NCI-H1105 (cell line): ENCODE results near the gene ZFYVE9.

ENCODE experiments used
- DNase-seq: peaks from one replicate; lab custom pipeline; 2025; lab: John Stamatoyannopoulos, UW

ZFYVE9 gene

GRCh38 chr1:52240592-52241210, 98.8 kb downstream of the ZFYVE9 start:
- no peak for DNase-seq

- DNase-seq, result no peak
Measured at GRCh38 chr1:52243221-52243987, 101.5 kb downstream of the ZFYVE9 start.

GRCh38 chr1:52249831-52250230, 107.9 kb downstream of the ZFYVE9 start:
- no peak for DNase-seq

GRCh38 chr1:52253421-52253820, 111.5 kb downstream of the ZFYVE9 start:
- no peak for DNase-seq

GRCh38 chr1:52259886-52260285, 118.0 kb downstream of the ZFYVE9 start:
- DNase-seq, result no peak

GRCh38 chr1:52263153-52263910, 121.4 kb downstream of the ZFYVE9 start:
- no peak for DNase-seq

- no peak for DNase-seq
Measured at GRCh38 chr1:52264530-52265115, 122.7 kb downstream of the ZFYVE9 start.

- no peak for DNase-seq
Measured at GRCh38 chr1:52266507-52266906, 124.6 kb downstream of the ZFYVE9 start.

GRCh38 chr1:52268372-52268771, 126.5 kb downstream of the ZFYVE9 start:
- DNase-seq, result no peak

- DNase-seq, result no peak
Measured at GRCh38 chr1:52281518-52281917, 139.6 kb downstream of the ZFYVE9 start.

GRCh38 chr1:52288286-52288685, 146.4 kb downstream of the ZFYVE9 start:
- no peak for DNase-seq

GRCh38 chr1:52294580-52294979, 152.7 kb downstream of the ZFYVE9 start:
- no peak for DNase-seq

- DNase-seq, result peak; percentile 30
Measured at GRCh38 chr1:52296345-52296744, 154.5 kb downstream of the ZFYVE9 start.

- no peak for DNase-seq
Measured at GRCh38 chr1:52305417-52306226, 163.7 kb downstream of the ZFYVE9 start.

- no peak for DNase-seq
Measured at GRCh38 chr1:52306227-52307006, 164.5 kb downstream of the ZFYVE9 start.

- DNase-seq, result no peak
Measured at GRCh38 chr1:52321061-52321460, 179.2 kb downstream of the ZFYVE9 start.

GRCh38 chr1:52323731-52324130, 181.8 kb downstream of the ZFYVE9 start:
- DNase-seq, result no peak

- no peak for DNase-seq
Measured at GRCh38 chr1:52325786-52326185, 183.9 kb downstream of the ZFYVE9 start.

GRCh38 chr1:52328615-52329014, 186.7 kb downstream of the ZFYVE9 start:
- no peak for DNase-seq

GRCh38 chr1:52332411-52332810, 190.5 kb downstream of the ZFYVE9 start:
- no peak for DNase-seq
